K562 (cell line): Measurements from ENCODE around the gene APBA2. TPM values are rescaled to one million over a fixed set of nuclear protein-coding genes. Genes with fewer than 3 reads are reported as not detected.

Experiments used
- ATAC-seq: fragments of 200-7000 bp; cut with Tn5 transposase; 3 replicates; pipeline ENCODE4 v1.9.1; 2020; ENCODE audit warnings: moderate library complexity
- BruUV-seq: library from RNA; stranded (reverse); fragments of 400-500 nt; replicated peaks from 2 replicates; lab custom pipeline; 2021; lab: Mats Ljungman, UMichigan
- CTCF ChIA-PET: fragments of 300-600 bp; formaldehyde crosslinking; extraction: SDS; loops from one replicate; lab custom pipeline; 2021; ENCODE audit warnings: low intra/inter-chr PET ratio; lab: Yijun Ruan, JAX
- POLR2A ChIA-PET: fragments of 300-600, 350-650 bp; sonication (Branson Sonifier 250); formaldehyde crosslinking; extraction: SDS; loops from one replicate; lab custom pipeline; 2021; ENCODE audit warnings: antibody characterized with exemption, inconsistent platforms; lab: Yijun Ruan, JAX
- DNase-seq, 4 experiments: peaks; one replicate each; pipeline versions ENCODE4 v3.0.0 to v3.0.0-alpha.2; 2011 to 2018; ENCODE audit warnings: low spot score in 3 of 4, mixed read lengths in 3 of 4; ENCODE audit errors: extremely low read depth in 1 of 4
- FAIRE-seq: peaks from 2 replicates; lab custom pipeline; 2011; peaks lifted over from hg19 to GRCh38; lab: Jason Lieb, UNC
- H2AFZ ChIP-seq: 2 replicates; pipeline ENCODE4 v1.6.0; 2011; ENCODE audit warnings: low read depth, low read length, control low read depth, inconsistent platforms
- H3K27ac ChIP-seq: fragments of 200-600 bp; 3 replicates; pipeline ENCODE4 v1.8.0; 2011; ENCODE audit warnings: low read depth, mild to moderate bottlenecking, control low read depth, inconsistent platforms, low read length, moderate library complexity, mixed read lengths; ENCODE audit errors: extremely low read depth
- H3K27me3 ChIP-seq, 2 experiments: fragments of 300-600 bp in 1 of 2; 2 replicates in 1 of 2; 3 replicates in 1 of 2; pipeline versions ENCODE4 v1.6.0 to v1.8.0; 2011; ENCODE audit warnings: inconsistent platforms in 2 of 2, low read length in 2 of 2, mild to moderate bottlenecking in 1 of 2, mixed read lengths in 1 of 2, moderate library complexity in 1 of 2; ENCODE audit not compliant: control insufficient read depth in 2 of 2, insufficient read depth in 2 of 2
- H3K36me3 ChIP-seq: fragments of 300-600 bp; 3 replicates; pipeline ENCODE4 v1.8.0; 2011; ENCODE audit warnings: mild to moderate bottlenecking, low read length, inconsistent platforms; ENCODE audit not compliant: control insufficient read depth, insufficient read depth
- H3K4me1 ChIP-seq, 2 experiments: fragments of 200-600 bp in 1 of 2; replicated peaks in 1 of 2; 2 replicates in 1 of 2; 3 replicates in 1 of 2; pipeline versions ENCODE4 v1.5.1 to v1.8.0; 2011; ENCODE audit warnings: inconsistent platforms in 2 of 2, low read length in 2 of 2, mild to moderate bottlenecking in 1 of 2, mixed read lengths in 1 of 2, moderate library complexity in 1 of 2; ENCODE audit not compliant: control insufficient read depth in 2 of 2, insufficient read depth in 2 of 2
- H3K4me2 ChIP-seq: 2 replicates; pipeline ENCODE4 v1.6.1; 2011; ENCODE audit warnings: low read length, control low read depth, inconsistent platforms, mixed read lengths; ENCODE audit not compliant: insufficient read depth
- H3K4me3 ChIP-seq: fragments of 200-600 bp; sonication (generic), shearing (Covaris generic); 2 replicates; pipeline ENCODE4 v1.5.1; 2016; ENCODE audit warnings: control low read depth, inconsistent platforms
- H3K79me2 ChIP-seq: fragments of 200-600 bp; 3 replicates; pipeline ENCODE4 v1.8.0; 2011; ENCODE audit warnings: low read length, inconsistent platforms; ENCODE audit not compliant: control insufficient read depth, insufficient read depth
- H3K9ac ChIP-seq, 2 experiments: 2 replicates each; pipeline versions ENCODE4 v1.6.0 to v1.6.1; 2011; ENCODE audit warnings: low read depth in 2 of 2, low read length in 2 of 2, control low read depth in 1 of 2, inconsistent platforms in 1 of 2, mild to moderate bottlenecking in 1 of 2, mixed read lengths in 1 of 2; ENCODE audit not compliant: insufficient read depth in 1 of 2
- H3K9me1 ChIP-seq: one replicate; pipeline ENCODE4 v1.6.0; 2011; ENCODE audit warnings: inconsistent platforms, mild to moderate bottlenecking, low read length, moderate library complexity; ENCODE audit not compliant: control insufficient read depth, insufficient read depth
- H3K9me3 ChIP-seq: replicated peaks from 2 replicates; pipeline ENCODE4 v1.5.1; 2011; ENCODE audit warnings: low read depth, low read length, inconsistent platforms; ENCODE audit not compliant: control insufficient read depth, insufficient read depth
- H4K20me1 ChIP-seq: replicated peaks from 2 replicates; pipeline ENCODE4 v1.6.1; 2011; ENCODE audit warnings: low read length, inconsistent platforms, mixed read lengths; ENCODE audit not compliant: control insufficient read depth, insufficient read depth
- FOSL1 ChIP-seq: fragments of 200-800 bp; sonication (Bioruptor generic); conservative IDR thresholded peaks from 2 replicates; pipeline ENCODE4 v1.6.1; 2016; ENCODE audit warnings: missing genetic modification characterization, missing compliant biosample characterization
- HMG20A ChIP-seq: fragments of 450-650 bp; formaldehyde crosslinking; conservative IDR thresholded peaks from 2 replicates; pipeline ENCODE4 v1.4.0; 2020; ENCODE audit warnings: mild to moderate bottlenecking, mixed read lengths
- MITF ChIP-seq: IDR thresholded peaks from 2 replicates; pipeline ENCODE4 v1.6.1; 2014; ENCODE audit warnings: antibody characterized with exemption
- RCOR1 ChIP-seq, 2 experiments: IDR thresholded peaks; 2 replicates each; pipeline ENCODE4 v1.6.1; 2012; ENCODE audit warnings: low read depth in 2 of 2, low read length in 2 of 2, borderline replicate concordance in 1 of 2, improper control_type of control experiment in 1 of 2
- SAP30 ChIP-seq: fragments of 200-600 bp; sonication (generic); IDR thresholded peaks from 2 replicates; pipeline ENCODE4 v1.6.1; 2012; ENCODE audit warnings: borderline replicate concordance, low read depth, mild to moderate bottlenecking, moderate library complexity, low read length, control low read depth, inconsistent platforms; ENCODE audit not compliant: insufficient read depth, poor library complexity, severe bottlenecking
- SMARCA4 ChIP-seq: fragments of 450-650 bp; IDR thresholded peaks from 2 replicates; pipeline ENCODE4 v1.6.1; 2016
- ZKSCAN8 ChIP-seq: fragments of 200-800 bp; sonication (Bioruptor generic); IDR thresholded peaks from 2 replicates; pipeline ENCODE4 v1.6.1; 2016; ENCODE audit warnings: missing genetic modification characterization, missing compliant biosample characterization
- WGBS: fragments of 100-300 bp; shearing (Covaris generic); methylation state at CpG from one replicate; pipeline ENCODE4 v1.1.6; 2016; ENCODE audit warnings: low coverage, mixed read lengths; ENCODE audit not compliant: insufficient coverage; ENCODE audit errors: missing lambda C conversion rate; 5-methylcytosine and 5-hydroxymethylcytosine counted together
- in situ Hi-C: fragments of 300-500 bp; cut with MboI; formaldehyde crosslinking; loops from 4 replicates; pipeline ENCODE4 v1.15.0; 2018; ENCODE audit warnings: inconsistent platforms, mixed read lengths
- intact Hi-C: fragments of 100-400 bp; cut with micrococcal nuclease; formaldehyde crosslinking; loops from 2 replicates; pipeline ENCODE4 v1.14.2; 2022
- polyA plus RNA-seq, 8 experiments: library from polyadenylated mRNA; depleted of rRNA in 4 of 8; stranded (reverse) in 5 of 8; unstranded in 3 of 8; fragments of >200 nt; fragmentation: Nextera tagmentation in 2 of 8; fragmentation: Illumina TruSeq in 1 of 8; extraction: Ambion mirVana in 2 of 8; extraction: Trizol in 1 of 8; gene quantifications; 2 replicates each; pipeline versions ENCODE4 v1.2.1 to v1.2.3, GENCODE V29; 2011 to 2014; ENCODE audit warnings: inconsistent platforms in 1 of 8, missing spikeins in 1 of 8
- total RNA-seq, 7 experiments: library from RNA; depleted of rRNA in 6 of 7; stranded (reverse); fragments of >200 nt in 6 of 7; fragmentation: Illumina TruSeq in 2 of 7; extraction: Trizol in 2 of 7; gene quantifications; 2 replicates each; pipeline versions ENCODE4 v1.2.1 to v1.2.3, GENCODE V29; 2011 to 2021; ENCODE audit warnings: low replicate concordance in 1 of 7

The APBA2 gene
- total and polyA plus RNA-seq, 9 of the 15 experiments (the other 6 are each of a cell fraction or from before 2014, with no cell fraction given): 0.24 to 40.9 (median 25.2) TPM

GRCh38 chr15:28931828-28932227, 46.1 kb downstream of the APBA2 start:
- H3K9me1 ChIP-seq: no peaks in the 10 kb centered on the region
- no peaks in the 10 kb centered on the region for H3K27me3 ChIP-seq
- CTCF ChIA-PET: no interaction called here
- TF ChIP-seq SMARCA4 (no peak), RCOR1 (IDR thresholded peaks at IDR 0.05; ENCODE audit: borderline replicate concordance in 1 of 2, low read depth in 2 of 2, low read length in 2 of 2) (no peak), FOSL1 (no peak), SAP30 (no peak), MITF (no peak), HMG20A (no peak), ZKSCAN8 (CRISPR knock-in tag) (no peak)
- ATAC-seq (no peak), DNase-seq (no peak), FAIRE-seq (no peak)
- in situ Hi-C loops: no loop called here
- no peak overlapping the region for H3K4me3 ChIP-seq
- intact Hi-C loops: no loop called here
- no peaks in the 10 kb centered on the region for H3K36me3 ChIP-seq
- POLR2A ChIA-PET: interaction anchor here (1.3 kb wide), 1 partner anchor 23 kb away, joined by 3 read pairs; no protein-coding TSS in a partner anchor
- H3K27ac ChIP-seq: no peak overlapping the region
- H3K79me2 ChIP-seq: peaks cover 24% of the 10 kb centered on the region; the same call in 2 of the 3 replicates
- BruUV-seq: no TSS peak
- 0 out of 4 replicates have a peak overlapping the region, but pooled peaks of 1 of the 2 experiments have one; percentile 31 for H3K9ac ChIP-seq
- H4K20me1 ChIP-seq: no peaks in the 10 kb centered on the region
- 81% methylated on average over 4 of the region's 4 CpGs for WGBS
- H3K4me1 ChIP-seq: peaks cover 16 to 27% of the 10 kb centered on the region in 2 experiments
- no peak overlapping the region for H2AFZ ChIP-seq
- 0 out of 2 replicates have a peak, but pooled peaks cover 5% of the 10 kb centered on the region for H3K9me3 ChIP-seq
- no peak overlapping the region for H3K4me2 ChIP-seq
